CD4-positive, alpha-beta T cell treated with Interleukin-15 for 4 hours (primary cell): ENCODE measurements around the gene LRTM2.

Experiments
- DNase-seq: peaks from one replicate; pipeline ENCODE4 v3.0.0-alpha.2; 2020; ENCODE audit warnings: low spot score

LRTM2 gene

DNA sequence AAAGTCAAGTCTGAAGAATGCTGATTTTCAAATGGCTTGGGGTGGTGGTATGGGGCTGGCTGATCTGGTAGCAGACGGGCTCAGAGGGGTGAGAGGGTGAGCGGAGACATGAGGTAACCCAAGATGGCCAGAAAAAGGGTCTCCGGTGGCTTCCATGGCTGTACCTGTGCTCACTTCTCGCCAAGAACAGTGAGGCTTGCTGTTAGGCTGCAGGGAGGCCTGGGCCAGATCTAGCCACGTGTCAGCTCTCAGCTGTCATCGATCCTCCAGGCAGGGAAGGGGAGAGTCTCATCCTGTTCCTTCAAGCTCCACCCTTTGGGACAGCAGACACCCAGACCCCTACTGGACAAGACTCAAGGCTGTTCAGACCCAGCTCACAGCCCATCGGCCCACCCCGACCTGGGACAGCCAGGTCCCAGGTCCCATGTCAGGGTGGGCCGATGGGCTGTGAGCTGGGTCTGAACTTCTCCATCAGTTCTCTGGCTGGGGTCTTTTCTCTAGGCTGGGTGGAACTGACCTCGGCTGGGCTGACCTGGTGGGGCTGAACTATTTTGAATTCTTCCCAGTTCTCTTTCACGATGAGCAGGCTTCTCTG is 9.0 kb downstream of the LRTM2 start:
- DNase-seq, result no peak

GRCh38 chr12:1830401-1830845 is 10.1 kb downstream of the LRTM2 start:
- no peak for DNase-seq

- DNase-seq, result no peak
Measured at GRCh38 chr12:1830981-1831963, 10.9 kb downstream of the LRTM2 start.

- no peak for DNase-seq
Measured at GRCh38 chr12:1832801-1833595, 12.6 kb downstream of the LRTM2 start.

DNA sequence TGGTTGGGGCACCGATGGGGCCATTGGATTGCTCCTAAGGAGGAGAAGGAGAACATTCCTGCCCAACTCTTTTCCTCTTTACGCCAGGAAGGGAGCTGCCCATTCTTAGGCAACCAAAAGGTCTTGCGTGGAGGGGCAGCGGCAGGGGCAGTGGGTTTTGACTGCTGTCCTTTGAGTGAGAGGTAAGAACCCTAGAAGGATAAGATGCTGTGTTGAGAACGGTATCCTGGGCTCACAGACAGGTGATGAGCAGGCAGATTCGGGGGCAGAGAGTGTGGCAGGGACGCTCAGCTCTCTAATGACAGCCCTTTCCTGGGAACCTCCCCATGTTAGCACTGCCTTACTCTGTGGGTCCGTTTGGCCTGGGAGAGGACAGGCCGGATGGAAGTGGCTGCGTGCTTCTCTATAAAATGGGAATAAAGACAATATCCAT is 13.2 kb downstream of the LRTM2 start:
- DNase-seq, result no peak

DNA sequence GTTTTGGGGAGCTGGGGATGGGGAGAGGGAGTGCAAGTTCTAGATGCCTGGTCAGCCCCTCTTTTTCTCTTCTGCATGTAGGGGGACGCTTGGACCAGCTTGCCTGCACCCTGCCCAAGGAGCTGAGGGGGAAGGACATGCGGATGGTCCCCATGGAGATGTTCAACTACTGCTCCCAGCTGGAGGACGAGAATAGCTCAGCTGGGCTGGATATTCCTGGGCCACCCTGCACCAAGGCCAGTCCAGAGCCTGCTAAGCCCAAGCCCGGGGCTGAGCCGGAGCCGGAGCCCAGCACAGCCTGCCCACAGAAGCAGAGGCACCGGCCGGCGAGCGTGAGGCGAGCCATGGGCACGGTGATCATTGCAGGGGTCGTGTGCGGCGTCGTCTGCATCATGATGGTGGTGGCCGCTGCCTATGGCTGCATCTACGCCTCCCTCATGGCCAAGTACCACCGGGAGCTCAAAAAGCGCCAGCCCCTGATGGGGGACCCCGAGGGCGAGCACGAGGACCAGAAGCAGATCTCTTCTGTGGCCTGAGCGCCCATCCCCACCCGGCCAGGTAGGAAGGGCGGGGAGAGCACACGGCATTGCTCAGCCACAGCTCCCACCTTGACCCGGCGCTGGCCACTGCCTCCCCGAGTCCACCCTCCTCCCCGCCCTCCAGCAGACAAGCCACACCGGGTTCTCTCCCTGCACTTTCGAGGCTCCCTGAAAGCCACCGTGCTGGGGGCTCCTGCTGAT is 14.0 kb downstream of the LRTM2 start:
- no peak for DNase-seq

DNA sequence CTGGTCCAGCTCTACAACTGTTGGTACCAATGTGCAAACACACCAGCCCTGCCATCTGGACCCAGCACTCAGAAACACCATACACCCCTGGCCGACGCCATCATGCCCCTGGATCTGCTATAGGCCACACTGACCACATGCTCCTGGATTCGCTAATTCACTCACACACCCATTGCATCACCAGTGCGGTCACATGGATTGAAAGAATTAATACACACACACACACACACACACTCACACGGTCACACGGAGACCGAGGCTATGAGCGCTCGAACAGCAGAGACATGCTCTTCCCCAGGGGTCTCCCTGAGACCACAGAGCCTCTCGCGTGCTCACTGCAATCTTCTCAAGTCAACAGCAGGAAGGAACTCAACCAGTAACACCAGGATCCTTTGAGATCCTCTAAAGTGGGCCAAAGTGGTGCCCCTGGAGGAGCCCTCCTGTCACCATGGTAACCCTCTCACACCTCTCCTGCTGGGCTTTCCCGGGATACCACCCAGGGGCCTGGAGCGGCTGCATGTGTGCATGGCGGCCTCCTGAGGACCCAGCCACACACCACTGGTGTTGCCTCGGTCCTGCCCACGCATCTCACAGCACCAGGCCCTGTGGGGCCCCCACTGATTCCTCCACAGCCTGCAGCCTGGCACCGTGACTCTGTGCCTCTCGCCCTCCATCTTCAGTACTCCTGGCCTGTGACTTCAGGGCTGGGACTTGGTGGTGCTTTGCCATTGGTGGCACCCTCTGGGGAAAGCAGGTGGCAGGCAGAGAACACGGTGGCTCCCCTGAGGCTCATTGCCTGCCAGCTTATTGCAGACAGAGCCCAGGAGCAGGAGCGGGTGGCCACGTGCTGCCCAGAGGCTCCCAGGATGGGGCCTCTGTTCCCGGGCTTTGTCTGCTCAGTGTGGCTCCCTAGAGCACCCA is 15.1 kb downstream of the LRTM2 start:
- no peak for DNase-seq

DNA sequence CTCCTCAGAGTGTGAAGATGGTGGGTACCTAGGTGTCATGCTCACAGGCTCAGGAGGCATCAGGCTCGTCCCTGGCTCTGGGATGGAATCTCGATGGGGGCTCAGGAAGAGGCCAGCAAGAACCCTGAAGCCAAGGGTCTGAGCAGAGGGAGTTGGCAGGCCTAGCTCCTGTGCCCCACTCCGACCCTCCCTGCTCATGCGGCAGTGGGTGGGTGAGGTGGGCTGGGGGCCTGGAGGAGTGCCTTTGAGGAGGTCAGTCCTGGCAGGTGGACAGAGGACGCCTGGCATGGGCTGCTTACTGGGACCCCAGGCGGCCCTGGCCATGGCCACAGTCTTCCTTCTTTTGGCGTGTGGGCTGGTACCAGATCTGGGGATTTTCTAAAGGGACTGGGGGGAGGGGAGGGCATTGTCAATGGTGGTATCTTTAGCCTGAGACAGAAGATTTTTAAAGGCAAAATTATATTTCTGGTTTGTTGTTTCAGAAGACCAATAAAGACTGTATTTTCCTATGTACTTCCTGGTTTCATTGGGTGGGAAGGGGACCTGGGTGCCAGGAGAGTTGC is 16.0 kb downstream of the LRTM2 start:
- no peak for DNase-seq

DNA sequence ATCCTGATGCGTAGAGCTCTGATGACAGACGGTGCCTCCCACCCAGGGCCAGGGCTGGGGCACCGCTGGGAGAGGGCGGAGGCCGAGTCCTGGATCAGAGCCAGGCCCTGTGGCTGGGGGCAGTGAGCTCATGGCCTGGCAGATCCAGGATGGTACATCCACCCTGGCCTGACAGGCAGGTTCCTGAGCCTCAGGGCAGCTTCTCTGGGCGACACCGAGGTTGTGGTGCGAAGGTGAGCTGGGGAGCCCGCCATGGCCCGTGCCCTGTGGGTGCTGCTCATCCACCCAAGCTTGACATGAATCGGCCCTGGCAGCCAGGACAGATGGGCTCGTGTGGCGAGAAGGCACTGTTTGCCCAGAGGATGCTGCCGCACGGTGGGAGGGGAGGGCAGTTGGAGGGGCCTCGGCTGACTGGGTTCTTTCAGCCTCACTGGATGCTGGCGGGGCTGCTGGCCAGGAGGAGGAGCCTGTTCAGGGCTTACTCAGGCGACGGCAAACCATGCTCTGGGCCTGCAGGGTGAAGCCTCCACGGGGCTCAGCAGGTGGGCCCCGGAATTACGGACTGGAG is 16.6 kb downstream of the LRTM2 start:
- no peak for DNase-seq

DNA sequence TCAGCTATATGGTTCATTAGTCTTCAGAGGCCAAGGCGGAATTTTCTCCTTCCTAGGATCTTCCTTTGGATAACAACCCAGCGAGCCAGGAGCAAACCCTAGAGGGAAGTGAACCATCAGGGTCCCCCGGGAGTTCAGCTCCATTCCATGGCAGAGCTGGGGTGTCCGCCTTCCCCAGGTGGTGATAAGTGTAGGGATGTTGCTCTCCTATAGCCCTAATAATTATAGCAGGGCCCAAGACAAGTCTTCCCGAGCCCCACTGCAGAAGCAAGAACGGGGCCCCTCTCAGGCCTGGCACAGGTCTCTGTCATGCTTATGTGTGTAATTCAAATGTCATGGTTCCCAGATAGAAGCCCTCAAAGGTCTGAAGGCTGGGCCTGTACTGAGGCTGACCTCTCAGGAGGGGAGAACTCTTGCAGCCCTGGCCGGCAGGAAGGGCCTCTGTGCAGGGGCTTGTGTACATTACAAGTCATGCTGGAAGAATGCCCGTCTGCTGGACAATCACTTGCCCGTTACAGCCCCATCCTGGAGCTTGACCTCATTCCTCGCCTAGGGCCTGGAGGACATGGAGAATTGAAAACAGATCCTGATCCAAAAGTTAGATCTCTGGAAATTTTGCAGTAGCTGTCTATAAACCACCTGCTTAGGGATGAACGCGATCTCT is 17.3 kb downstream of the LRTM2 start:
- no peak for DNase-seq

DNA sequence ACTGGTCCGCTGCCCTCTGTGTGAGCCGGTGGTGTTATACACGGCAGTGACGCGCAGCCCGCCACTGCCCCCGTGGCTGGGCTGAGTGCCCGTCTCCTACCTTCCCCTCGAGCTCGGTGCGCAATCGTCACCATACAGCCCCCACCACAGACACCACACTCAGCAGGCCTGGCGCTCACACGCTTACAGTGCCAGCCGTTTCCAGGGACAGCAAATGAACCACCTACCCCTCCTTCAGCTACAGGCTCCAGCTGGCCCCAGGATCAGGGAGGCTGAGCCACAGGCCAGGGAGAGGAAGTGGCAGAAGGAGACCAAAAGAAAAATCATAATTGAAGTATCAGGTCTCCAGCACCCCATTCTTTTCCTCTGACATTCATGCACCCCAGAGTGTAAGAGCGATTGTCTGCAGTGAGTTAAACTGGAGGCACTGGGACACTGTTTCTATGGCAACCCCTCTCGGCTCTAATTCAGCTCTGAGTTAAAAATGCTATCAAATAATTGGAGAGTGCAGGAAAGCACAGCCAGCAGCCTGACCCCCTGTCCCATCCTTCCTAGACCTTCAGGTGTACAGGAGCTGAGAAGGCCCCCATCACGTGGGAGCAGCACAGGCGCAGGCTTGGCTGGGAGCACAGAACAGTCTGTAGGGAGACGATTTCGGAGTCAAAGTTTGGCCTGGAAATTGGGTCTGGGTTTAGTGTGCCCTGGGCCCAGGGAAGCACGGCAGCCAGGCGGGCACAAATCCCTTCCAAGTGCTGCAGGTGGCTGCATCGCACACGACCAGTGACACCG is 18.0 kb downstream of the LRTM2 start:
- DNase-seq, result no peak

DNA sequence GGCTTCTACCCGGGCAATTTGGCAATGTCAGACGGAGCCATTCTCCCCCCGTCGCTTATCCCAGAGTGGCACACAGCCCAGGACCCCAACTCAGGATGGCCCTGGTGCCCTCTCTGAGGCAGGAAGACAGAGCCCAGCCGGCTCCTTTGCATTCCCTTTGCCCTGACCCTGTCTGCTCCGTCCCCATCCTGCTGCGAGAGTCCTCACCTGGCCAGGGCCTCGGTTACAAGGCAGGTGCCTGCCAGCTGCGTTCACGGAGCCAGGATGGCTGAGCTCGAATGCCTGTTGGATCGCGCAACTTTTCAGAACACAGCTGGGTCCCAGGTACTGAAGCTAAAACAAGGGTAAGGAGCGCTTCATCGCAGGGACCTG is 18.6 kb downstream of the LRTM2 start:
- no peak for DNase-seq

- no peak for DNase-seq
Measured at GRCh38 chr12:1839464-1839863, 19.1 kb downstream of the LRTM2 start.

- DNase-seq, result no peak
Measured at GRCh38 chr12:1839956-1840951, 19.9 kb downstream of the LRTM2 start.

GRCh38 chr12:1840981-1841425 is 20.6 kb downstream of the LRTM2 start:
- no peak for DNase-seq

DNA sequence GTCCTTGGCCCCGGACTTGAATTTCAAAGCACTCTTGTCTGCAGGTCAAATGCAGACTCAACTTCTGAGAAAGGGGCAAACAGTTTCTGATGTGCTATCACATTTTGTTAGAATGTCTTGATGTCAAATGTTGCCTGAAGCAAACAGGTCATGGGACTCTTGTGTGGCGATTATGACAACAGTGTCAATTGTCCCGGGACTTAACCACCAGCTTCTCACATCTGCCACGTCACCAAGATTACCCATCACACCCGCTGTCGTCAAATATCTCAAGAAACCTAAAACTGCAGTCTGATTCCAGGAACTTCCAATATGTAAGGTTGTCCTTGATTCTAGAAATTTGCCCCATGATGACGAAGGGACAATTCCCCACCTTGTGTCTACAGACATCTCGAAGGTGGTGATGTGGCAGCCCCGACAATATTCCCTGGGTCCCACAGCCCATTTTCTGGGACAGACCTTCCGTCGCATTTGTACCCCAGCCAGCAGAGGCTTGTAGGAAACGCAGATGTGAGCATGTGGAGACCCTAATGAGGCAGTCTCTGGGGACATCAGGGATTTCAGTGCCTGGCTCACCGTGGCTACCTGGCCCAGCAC is 21.3 kb downstream of the LRTM2 start:
- no peak for DNase-seq
